VCaP (cell line): ENCODE measurements around the gene PPP2R5E.

Source experiments
- H3K27ac ChIP-seq: fragments of 450-650 bp; 2 replicates; pipeline ENCODE4 v1.5.1; 2017
- CTCF ChIP-seq: fragments of 450-650 bp; conservative IDR thresholded peaks from 2 replicates; pipeline ENCODE4 v1.5.1; 2017; ENCODE audit warnings: mild to moderate bottlenecking, moderate library complexity

The PPP2R5E gene

GRCh38 chr14:63432888-63433552 lies 110.2 kb downstream of the PPP2R5E start:
- no peak for TF ChIP-seq CTCF
- H3K27ac ChIP-seq: no peak overlapping the region

- no peak for TF ChIP-seq CTCF
- peak overlapping the region; percentile 24 for H3K27ac ChIP-seq
Measured at GRCh38 chr14:63432228-63432627, 110.9 kb downstream of the PPP2R5E start.

- peak overlapping the region; percentile 24; the same call in 1 of the 2 replicates for H3K27ac ChIP-seq
- no peak for TF ChIP-seq CTCF
Measured at GRCh38 chr14:63431466-63431865, 111.7 kb downstream of the PPP2R5E start.

- TF ChIP-seq CTCF: no peak
Measured at GRCh38 chr14:63428486-63428885, 114.7 kb downstream of the PPP2R5E start.

GRCh38 chr14:63426838-63427352 lies 116.3 kb downstream of the PPP2R5E start:
- no peak overlapping the region for H3K27ac ChIP-seq
- TF ChIP-seq CTCF: no peak

More at GRCh38 chr14:63428486-63428885, 114.7 kb downstream of the PPP2R5E start:
- H3K27ac ChIP-seq: no peak overlapping the region

GRCh38 chr14:63423889-63424288 lies 119.3 kb downstream of the PPP2R5E start:
- no peak overlapping the region for H3K27ac ChIP-seq
- no peak for TF ChIP-seq CTCF

- TF ChIP-seq CTCF: no peak
- H3K27ac ChIP-seq: no peak overlapping the region
Measured at GRCh38 chr14:63423381-63423780, 119.8 kb downstream of the PPP2R5E start.
